Measurements from ENCODE around the gene FMOD.
A peak's percentile ranks its signal among the peaks of the same experiment; 100 is the strongest.

FMOD gene

DNA sequence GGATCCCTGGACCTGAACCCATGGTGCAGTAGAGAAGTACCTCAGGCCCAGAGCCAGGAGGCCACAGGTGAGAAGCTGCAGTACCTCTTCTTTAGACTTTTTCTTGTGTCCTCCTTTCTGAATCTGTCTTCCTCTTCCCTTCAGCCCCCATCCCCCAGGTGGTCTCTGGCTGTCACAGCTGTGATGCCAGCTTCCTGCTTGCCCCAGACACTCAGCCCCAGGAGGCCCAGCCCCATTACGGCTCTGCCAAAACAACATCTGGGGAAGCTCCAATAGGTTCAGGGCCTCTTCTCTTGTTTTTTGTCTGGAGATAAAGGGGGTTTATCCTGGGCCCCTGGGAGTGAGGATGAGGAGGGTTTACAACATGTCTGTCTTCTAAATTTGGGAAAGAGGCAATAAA lies 55.1 kb downstream of the FMOD start:
- DNase-seq = peak in 2 of 3 donors; percentile 75 to 83
- Histone ChIP-seq H3K27me3 (replicated peaks in 2 of 5; ENCODE audit: control insufficient read depth in 4 of 5, insufficient read depth in 5 of 5, low read length in 4 of 5) (no peaks in the 10 kb centered on the region), H3K27ac (ENCODE audit: insufficient read depth in 1 of 2, low read depth in 1 of 2, low read length in 2 of 2, poor library complexity in 1 of 2, severe bottlenecking in 2 of 2) (no peak overlapping the region), H3K4me3 (ENCODE audit: control insufficient read depth in 1 of 7, extremely low read depth in 1 of 7, insufficient read depth in 4 of 7, low read depth in 2 of 7, low read length in 6 of 7) (peak overlapping the region in 1 of 7 experiments; percentile 29), H3K9me3 (ENCODE audit: control extremely low read depth in 1 of 5, control insufficient read depth in 4 of 5, insufficient read depth in 2 of 5, low read depth in 1 of 5, low read length in 4 of 5) (no peaks in the 10 kb centered on the region), H3K36me3 (ENCODE audit: control insufficient read depth in 4 of 4, insufficient read depth in 4 of 4, low read length in 3 of 4) (no peaks in the 10 kb centered on the region), H3K4me1 (ENCODE audit: control extremely low read depth in 1 of 4, control insufficient read depth in 4 of 4, insufficient read depth in 4 of 4, low read length in 3 of 4) (peaks cover 14 to 42% (median 34%) of the 10 kb centered on the region in 4 experiments)
- ChIA-PET CTCF (interaction anchor here (1.2 to 23.0 kb wide), 10 partner anchors 9 to 43 kb away, joined by 3 to 254 read pairs (median 12); partner anchors contain the start of gene BTG2), POLR2A (interaction anchor here (0.9 to 3.1 kb wide), 5 partner anchors 9 to 25 kb away, joined by 3 to 19 read pairs (median 5); partner anchors contain the start of gene BTG2)
- 0% methylated on average over 1 of the region's 1 CpG for WGBS (ENCODE audit: insufficient coverage)

GRCh38 chr1:203291201-203292096 lies 59.5 kb downstream of the FMOD start:
- H3K27me3 ChIP-seq (replicated peaks in 2 of 5; ENCODE audit: control insufficient read depth in 4 of 5, insufficient read depth in 5 of 5, low read length in 4 of 5) = no peaks in the 10 kb centered on the region
- ChIA-PET POLR2A (interaction anchor here (0.8 to 2.6 kb wide), 4 partner anchors 18 to 36 kb away, joined by 4 to 17 read pairs (median 7); no protein-coding TSS in a partner anchor), CTCF (interaction anchor here (0.8 to 23.0 kb wide), 9 partner anchors 8 to 48 kb away, joined by 3 to 254 read pairs (median 26); partner anchors contain the start of gene BTG2)
- no peak for DNase-seq
- peaks cover 22 to 66% (median 61%) of the 10 kb centered on the region in 4 experiments for H3K4me1 ChIP-seq (ENCODE audit: control extremely low read depth in 1 of 4, control insufficient read depth in 4 of 4, insufficient read depth in 4 of 4, low read length in 3 of 4)
- no peaks in the 10 kb centered on the region for H3K36me3 ChIP-seq (ENCODE audit: control insufficient read depth in 4 of 4, insufficient read depth in 4 of 4, low read length in 3 of 4)
- H3K27ac ChIP-seq (ENCODE audit: insufficient read depth in 1 of 2, low read depth in 1 of 2, low read length in 2 of 2, poor library complexity in 1 of 2, severe bottlenecking in 2 of 2) = peak overlapping the region in 1 of 2 experiments; percentile 72
- WGBS (ENCODE audit: insufficient coverage) = 95% methylated on average over 17 of the region's 17 CpGs
- no peak overlapping the region for H3K4me3 ChIP-seq (ENCODE audit: control insufficient read depth in 1 of 7, extremely low read depth in 1 of 7, insufficient read depth in 4 of 7, low read depth in 2 of 7, low read length in 6 of 7)
- no peaks in the 10 kb centered on the region for H3K9me3 ChIP-seq (ENCODE audit: control extremely low read depth in 1 of 5, control insufficient read depth in 4 of 5, insufficient read depth in 2 of 5, low read depth in 1 of 5, low read length in 4 of 5)

All from common myeloid progenitor, CD34-positive (primary cell).